Ramos (cell line): ENCODE results near the gene KRTAP15-1.

Experiments used
- in situ Hi-C: fragments of 300-500 bp; cut with MboI; formaldehyde crosslinking; loops from one replicate; pipeline ENCODE4 v1.14.3; 2022; ENCODE audit warnings: low sequenced_read_pairs; ENCODE audit not compliant: unreplicated experiment

KRTAP15-1 gene

GRCh38 chr21:30486180-30486579, 46.1 kb downstream of the KRTAP15-1 start:
- in situ Hi-C loops, result no loop called here

GRCh38 chr21:30487336-30487735, 47.3 kb downstream of the KRTAP15-1 start, which contains the start of gene KRTAP19-2:
Gene KRTAP19-2, minus strand, starts transcription at chr21:30487436. Its CDS starts 88 bp downstream, at chr21:30487348.
- in situ Hi-C loops, result no loop called here
